ENCODE results near the gene ZNF366. TPM values are rescaled to one million over a fixed set of nuclear protein-coding genes. Genes with fewer than 3 reads are reported as not detected.

The ZNF366 gene, protein sequence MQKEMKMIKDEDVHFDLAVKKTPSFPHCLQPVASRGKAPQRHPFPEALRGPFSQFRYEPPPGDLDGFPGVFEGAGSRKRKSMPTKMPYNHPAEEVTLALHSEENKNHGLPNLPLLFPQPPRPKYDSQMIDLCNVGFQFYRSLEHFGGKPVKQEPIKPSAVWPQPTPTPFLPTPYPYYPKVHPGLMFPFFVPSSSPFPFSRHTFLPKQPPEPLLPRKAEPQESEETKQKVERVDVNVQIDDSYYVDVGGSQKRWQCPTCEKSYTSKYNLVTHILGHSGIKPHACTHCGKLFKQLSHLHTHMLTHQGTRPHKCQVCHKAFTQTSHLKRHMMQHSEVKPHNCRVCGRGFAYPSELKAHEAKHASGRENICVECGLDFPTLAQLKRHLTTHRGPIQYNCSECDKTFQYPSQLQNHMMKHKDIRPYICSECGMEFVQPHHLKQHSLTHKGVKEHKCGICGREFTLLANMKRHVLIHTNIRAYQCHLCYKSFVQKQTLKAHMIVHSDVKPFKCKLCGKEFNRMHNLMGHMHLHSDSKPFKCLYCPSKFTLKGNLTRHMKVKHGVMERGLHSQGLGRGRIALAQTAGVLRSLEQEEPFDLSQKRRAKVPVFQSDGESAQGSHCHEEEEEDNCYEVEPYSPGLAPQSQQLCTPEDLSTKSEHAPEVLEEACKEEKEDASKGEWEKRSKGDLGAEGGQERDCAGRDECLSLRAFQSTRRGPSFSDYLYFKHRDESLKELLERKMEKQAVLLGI
- total RNA-seq = 8.0 TPM
- long read RNA-seq, transcript ZNF366-201 (5 exons, 3,830 nt) = major isoform, 10 of 18 reads
- long read RNA-seq, partial matches to known transcripts = 7 of 18 reads
- long read RNA-seq, other reads (novel, unspliced or antisense) = 1 of 18 reads

DNA sequence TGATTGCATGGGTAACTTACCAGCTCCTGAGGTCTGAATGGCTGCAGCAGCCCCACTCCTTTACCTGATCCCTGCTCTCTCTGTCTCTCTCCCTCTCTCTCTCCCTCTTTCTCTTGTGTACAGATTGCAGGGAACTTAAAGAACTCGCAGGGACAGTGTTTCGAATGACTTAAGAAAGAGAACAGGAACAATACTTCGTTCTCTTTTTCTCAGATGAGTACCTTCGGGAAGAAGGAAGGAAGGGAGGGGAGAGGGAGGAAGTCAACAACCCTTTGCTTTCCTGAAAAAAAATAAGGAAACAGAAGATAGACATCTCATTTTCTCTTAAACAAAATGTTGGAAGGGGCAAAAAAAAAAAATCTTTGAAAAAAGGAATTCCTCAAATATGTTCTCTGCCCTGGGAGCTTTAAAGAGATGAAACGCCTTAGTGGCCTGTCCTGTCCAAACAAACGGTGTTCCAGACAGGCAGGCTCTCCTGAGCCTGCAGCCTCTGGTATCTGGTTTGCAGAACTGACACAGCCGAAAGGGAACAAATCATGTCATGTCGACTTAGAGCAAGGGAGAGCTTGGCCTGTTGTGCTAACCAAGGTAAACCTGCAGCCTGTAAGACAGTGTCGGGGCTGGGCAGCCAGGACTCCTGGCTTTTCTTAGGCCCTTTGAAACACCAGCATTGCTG, at the start of gene ZNF366:
Gene ZNF366, minus strand, starts transcription at position 180 of the 676 bp plus-strand sequence. CDS start 45,914 bp downstream, outside the sequence.
- DNase-seq (no peak), ATAC-seq (ENCODE audit: poor library complexity) (no peak)
- intact Hi-C loops (cut with DNase I) = no loop called here

DNA sequence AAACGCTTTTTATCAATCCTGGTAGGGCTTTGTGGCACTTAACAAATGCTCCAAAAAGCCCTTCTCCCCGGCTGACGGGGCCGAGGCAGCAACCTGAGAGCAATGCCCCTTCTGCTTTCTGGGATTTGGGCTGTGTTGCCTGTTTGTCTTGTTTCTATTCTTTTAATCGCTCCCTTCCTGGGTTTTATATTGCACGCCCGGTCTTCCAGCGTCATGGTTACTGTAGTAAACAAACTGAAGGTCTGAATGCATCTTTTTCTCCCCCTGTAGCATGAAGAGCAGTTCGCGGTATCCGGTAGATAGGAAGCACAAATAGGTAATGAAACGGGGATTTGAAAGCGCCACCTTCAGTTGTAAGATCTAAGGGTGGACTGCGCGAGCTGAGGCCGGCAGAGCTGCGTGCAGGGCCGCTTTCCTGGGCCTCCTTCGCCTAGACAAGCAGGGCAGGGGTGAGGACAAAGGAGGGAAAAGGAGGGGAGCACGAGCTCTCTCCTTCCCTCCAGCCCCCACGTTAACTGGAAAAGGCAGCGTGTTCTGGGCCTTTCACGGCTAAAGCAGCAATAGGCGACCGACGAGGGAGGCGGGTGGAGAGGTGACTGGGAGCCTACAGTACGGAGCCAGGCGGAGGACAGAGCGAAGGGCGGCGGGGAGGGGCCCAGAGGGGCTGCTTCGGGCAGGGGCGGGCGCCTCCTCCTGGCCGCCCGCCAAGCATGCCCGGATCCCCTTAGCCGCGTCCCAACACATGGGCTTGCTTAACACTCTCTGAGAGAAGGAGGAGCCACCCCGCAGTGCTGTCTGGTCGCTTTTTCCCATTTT, 49.3 kb upstream of the ZNF366 start:
- peak; percentile 77 for DNase-seq
- intact Hi-C loops (cut with DNase I) = no loop called here
- ATAC-seq (ENCODE audit: poor library complexity) = peak; percentile 85

DNA sequence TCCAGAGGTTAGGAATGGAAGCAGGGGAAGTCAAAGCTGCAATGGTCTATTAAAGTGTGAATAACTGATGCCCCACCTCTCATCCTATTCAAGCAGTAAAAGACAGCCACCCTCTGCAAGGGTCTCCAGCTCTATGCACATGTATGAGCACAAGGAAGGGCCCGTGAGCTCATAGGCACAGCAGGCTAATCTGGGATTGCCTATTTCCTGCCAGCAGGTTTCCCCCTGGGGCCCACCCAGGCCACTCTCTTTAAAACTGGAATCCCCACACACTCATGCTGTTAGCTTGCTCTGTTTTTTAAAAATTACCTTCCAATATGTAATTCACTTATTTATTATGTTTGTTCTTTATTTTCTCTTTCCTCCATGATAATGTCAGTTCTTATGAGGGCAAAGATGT, 48.7 kb upstream of the ZNF366 start:
- DNase-seq (no peak), ATAC-seq (ENCODE audit: poor library complexity) (no peak)
- intact Hi-C loops (cut with DNase I) = no loop called here

DNA sequence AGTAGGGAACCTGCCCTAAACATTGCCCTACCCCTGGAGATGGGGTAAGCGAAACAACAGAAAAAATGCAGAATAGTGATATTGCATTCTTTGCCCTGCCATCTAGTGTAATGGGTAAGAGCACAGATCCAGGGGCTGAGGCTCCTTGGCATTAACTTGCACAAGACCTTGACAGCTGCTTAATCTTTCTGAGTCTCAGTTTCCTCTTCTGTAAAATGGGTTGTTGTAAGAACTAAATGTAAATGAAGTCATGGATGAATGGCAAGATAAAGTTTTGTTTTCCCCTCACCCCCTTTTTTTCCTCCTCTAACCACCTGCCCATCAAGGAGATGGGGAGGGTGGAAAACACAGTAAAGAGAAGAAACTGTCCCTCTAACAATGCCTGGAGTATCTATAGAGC, 47.7 kb upstream of the ZNF366 start:
- intact Hi-C loops (cut with DNase I) = no loop called here
- DNase-seq (no peak), ATAC-seq (ENCODE audit: poor library complexity) (no peak)

DNA sequence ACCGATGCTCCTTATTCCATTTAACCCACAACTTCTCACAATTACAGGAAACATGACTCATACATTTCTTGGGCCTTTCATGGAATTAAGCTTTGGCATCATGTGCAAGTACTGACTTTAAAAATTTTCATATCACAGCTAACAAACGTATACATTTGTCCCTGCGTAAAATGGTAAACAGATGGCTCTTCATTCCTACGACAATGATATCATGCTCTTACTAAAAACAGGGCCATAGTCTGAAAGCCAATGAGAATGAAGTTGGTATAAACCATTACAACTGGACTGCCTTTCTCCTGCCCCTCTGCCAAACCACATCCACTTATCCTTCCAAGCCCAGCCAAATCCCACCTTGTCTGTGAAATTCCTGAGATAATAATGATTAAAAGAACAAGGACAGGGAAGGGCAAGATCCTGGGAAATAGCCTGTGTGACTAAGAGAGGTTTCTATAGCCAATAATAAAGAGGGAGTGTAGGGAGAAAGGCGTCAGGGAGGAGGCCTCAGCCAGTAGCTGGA, 44.9 kb upstream of the ZNF366 start:
- intact Hi-C loops (cut with DNase I) = no loop called here
- ATAC-seq (ENCODE audit: poor library complexity) (no peak), DNase-seq (no peak)

DNA sequence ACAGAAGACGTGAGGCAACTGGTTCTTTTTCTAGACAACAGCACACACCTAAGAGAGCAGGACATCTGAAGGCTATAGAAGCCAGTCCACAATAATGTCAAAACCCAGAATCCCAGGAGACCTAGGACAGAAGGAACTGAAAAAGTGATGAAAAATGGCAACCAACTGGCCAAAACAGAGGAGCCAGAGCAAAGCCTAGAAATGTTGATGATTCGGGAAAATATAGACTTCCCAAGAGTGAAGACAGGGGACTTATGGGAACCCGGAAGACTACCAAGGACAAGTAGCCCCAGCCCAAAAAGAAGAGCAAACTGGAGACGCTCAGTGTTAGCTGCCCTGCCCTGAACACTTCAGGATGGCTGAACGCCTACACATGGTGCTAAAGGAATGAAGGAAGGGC, 43.4 kb upstream of the ZNF366 start:
- no peak for ATAC-seq (ENCODE audit: poor library complexity)
- intact Hi-C loops (cut with DNase I) = no loop called here
- no peak for DNase-seq

DNA sequence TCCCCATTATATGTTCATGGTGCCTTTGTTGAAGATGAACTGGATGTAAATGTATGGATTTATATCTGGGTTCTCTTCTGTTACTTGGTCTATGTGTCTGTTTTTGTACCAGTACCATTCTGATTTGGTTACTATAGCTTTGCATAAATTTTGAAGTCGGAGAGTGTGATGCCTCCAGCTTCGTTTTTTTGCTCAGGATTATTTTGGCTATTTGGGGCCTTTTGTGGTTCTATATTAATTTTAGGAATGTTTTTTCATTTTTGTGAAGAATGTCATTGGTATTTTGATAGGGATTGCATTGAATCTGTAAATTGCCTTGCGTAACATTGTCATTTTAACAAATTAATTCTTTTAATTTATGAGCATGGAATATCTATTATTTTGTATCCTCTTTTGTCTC, 36.6 kb upstream of the ZNF366 start:
- no peak for ATAC-seq (ENCODE audit: poor library complexity)
- DNase-seq = no peak
- intact Hi-C loops (cut with DNase I) = no loop called here

DNA sequence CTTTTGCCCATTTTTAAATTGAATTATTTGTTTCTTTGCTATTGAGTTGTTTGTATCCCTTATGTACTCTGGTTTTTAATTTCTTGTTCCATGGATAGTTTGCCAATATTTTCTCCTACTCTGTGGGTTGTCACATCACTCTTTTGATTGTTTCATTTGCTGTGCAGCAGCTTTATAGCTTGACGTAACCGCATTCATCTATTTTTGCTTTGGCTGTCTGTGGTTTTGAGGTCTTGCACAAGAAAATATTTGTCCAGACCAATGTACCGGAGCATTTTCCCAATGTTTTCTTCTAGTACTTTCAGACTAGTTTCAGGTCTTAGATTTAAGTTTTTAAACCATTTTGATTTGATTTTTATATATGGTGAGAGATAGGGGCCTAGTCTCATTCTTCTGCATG, 36.2 kb upstream of the ZNF366 start:
- DNase-seq (no peak), ATAC-seq (ENCODE audit: poor library complexity) (no peak)
- intact Hi-C loops (cut with DNase I) = no loop called here

DNA sequence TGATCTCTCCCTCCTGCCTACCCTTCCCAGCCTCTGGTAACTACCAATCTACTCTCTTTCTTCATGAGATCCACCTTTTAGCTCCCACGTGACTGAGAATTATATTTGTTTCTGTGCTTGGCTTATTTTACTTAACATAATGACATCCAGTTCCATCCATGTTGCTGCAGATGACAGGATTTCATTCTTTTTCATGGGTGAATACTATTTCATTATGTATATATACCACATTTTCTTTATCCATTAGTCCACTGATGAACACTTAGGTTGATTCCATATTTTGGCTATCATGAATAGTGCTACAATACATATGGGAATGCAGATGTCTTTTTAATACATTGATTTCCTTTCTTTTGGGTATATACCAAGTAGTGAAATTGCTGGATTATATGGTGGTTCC, 35.5 kb upstream of the ZNF366 start:
- intact Hi-C loops (cut with DNase I) = no loop called here
- DNase-seq = no peak
- ATAC-seq (ENCODE audit: poor library complexity) = no peak

DNA sequence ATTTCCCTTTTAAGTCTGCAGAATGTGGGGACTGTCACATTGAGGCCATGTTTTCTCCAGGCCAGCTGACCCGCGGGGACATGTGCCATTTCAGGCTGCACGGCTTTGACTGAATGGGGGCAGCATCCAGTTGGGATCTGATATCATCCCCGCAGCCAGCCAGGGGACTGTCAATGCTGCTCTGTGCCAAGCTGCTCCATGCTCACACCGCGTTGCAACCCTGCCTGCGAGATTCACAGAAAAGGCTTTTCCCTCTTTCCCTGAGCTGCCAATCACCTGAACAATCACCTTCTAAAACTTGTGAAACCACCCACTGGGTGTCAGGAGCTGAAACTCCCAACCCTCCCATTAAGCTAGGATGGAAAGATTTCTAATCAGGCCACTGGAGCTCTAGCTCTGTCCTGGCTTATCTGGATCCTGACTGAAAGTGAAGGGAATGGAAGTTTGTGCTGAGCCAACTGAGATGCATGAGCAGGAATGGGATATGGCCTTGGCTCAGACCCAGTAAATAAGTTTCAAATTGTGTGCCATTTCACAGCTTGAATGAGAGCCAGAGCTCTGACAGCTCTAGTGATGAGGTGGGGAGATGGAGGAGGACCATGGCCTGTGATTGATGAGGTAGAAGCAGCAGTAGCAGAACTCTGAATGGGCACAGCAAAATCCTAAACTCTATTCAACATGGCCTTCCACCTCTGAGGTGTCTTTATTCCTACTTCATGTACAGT, 34.5 kb upstream of the ZNF366 start:
- intact Hi-C loops (cut with DNase I) = no loop called here
- ATAC-seq (ENCODE audit: poor library complexity) = no peak
- no peak for DNase-seq

DNA sequence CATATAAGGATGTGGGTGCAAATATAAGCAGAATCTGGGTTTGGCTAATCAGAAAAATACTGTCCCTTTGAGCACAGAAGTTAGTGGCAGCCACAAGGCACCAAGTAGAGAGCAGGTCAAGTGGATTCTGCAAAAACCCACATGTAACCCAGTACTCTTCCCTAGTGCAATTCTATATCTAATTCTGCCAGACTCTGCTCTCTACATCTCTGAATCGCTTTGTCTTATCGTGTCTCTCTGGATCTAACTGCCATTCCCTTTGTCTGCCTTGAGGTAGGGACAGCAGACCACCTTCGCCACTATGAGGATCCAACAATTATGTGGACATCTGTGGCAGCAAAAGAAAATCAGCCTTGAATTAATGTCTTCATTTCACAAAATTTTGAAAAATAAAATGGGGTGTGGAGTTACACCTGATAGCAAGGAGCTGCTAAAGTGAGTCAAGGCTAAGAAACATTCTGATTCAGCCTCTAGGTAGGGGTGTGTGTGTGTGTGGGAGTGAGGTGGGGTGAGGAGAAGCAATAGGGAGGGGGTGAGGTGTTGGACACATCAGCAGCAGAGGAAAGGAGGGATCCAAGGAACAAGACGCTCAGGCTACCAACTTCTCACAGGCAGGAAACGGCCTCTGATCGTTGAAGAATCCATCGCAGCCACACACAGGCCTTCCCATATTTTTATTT, 33.7 kb upstream of the ZNF366 start:
- DNase-seq (no peak), ATAC-seq (ENCODE audit: poor library complexity) (no peak)
- intact Hi-C loops (cut with DNase I) = no loop called here

DNA sequence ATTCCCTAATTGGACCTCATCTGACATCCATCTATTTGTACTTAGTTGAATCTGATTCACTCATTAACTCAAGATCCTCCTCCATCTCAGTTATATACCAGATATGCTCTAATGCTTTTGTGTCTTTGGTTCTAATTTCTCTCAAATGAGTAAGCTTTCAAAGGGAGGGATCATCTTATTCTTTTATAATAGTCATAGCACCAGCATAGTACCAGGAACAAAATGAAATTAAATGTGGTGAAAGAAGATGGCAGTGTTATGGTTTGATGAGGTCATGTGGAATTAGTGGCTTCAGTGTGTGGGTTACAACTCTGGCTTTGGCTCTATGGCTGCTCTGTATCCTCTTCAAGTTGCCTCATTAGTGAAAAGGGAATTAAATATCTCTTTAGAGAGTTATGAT, 32.5 kb upstream of the ZNF366 start:
- intact Hi-C loops (cut with DNase I) = no loop called here
- DNase-seq (no peak), ATAC-seq (ENCODE audit: poor library complexity) (no peak)

DNA sequence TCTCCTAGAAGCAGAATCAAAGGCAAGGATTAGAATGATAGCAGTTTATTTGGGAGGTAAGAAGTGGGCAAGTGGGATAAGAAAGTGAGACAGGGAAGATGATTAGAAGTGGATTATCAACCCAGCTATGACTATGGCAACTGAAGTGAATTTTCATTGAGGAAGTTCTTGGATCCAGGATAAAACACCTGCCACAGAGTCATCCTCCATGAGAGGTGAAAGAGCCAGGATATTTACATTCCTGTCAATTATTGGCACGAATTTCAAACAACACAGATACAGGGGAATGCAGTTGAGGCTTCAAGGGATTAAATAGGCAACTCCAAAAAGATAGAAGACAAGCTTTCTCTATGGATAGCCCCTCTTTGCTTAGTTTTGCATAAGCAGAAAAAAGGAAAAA, 31.8 kb upstream of the ZNF366 start:
- intact Hi-C loops (cut with DNase I) = no loop called here
- no peak for ATAC-seq (ENCODE audit: poor library complexity)
- DNase-seq = no peak

DNA sequence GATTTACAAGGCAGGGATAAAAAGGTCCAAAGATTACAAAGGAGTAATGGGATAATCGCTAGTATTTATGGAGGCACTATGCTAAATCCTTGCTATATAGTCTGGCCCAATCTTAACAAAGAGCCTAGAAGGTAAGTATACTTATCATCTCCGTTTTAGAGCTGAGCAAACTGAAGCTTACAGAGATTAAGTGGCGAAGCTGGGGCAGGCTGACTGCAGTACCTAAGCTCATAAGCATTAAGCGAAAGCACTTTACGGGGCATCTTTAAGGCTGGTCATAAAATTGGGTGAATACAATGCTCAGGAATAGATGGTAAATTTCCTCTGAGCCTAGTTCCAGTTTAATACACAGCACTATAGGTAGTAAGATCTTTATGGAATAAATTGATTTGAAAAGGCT, 30.0 kb upstream of the ZNF366 start:
- no peak for ATAC-seq (ENCODE audit: poor library complexity)
- DNase-seq = no peak
- intact Hi-C loops (cut with DNase I) = no loop called here

DNA sequence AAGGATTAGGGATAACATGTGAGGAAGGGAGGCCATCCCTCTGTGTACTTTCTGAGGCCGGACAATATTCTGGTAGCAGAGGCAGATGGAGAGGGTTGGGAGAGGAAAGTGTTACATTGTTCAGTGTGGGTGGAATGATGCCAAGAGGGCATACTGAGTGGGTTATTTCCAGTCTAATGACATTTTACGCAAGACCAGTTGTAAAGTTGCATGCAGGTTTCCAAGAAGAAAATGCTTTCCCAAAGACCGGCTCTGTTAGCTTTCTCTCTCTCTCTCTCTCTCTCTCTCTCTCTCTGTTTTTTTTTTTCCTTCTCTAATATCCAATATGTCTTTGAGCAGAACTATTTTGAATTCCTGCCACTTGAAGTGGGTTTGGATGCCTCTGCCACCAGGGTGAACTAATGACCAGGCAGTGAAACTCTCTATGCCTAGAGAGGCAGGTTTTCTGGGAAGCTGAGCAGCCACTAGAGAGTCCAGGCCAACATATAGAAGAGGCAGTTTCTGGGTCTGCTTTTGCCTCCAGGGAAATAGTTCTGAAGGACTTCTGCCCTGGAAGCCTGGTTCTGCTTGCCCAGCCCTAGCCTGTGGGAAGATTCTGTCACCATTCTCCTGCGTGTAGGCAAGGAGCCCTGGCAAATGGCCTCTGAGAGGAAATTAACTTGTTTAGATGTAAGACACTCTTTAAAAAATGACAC, 24.4 kb upstream of the ZNF366 start:
- DNase-seq (no peak), ATAC-seq (ENCODE audit: poor library complexity) (no peak)
- intact Hi-C loops (cut with DNase I) = no loop called here

DNA sequence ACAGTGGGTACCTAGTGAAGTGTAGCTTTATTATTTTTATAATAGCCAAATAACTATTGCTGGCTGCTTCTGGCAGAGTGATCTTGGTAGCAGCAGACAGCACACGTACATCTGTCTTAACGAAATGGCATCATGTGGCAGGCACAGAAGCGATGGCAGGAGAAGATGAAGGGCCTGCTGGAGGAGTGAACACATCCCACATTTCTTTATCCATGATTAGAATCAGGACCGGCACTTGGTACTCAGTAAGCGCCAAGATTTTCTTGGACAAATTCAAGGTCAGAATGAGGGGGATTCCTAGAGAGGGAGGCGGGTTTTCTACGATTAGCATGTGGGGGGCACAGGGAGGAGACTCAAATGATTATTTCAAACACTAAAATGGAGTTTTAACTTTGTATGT, 23.0 kb upstream of the ZNF366 start:
- DNase-seq = no peak
- no peak for ATAC-seq (ENCODE audit: poor library complexity)
- intact Hi-C loops (cut with DNase I) = no loop called here

DNA sequence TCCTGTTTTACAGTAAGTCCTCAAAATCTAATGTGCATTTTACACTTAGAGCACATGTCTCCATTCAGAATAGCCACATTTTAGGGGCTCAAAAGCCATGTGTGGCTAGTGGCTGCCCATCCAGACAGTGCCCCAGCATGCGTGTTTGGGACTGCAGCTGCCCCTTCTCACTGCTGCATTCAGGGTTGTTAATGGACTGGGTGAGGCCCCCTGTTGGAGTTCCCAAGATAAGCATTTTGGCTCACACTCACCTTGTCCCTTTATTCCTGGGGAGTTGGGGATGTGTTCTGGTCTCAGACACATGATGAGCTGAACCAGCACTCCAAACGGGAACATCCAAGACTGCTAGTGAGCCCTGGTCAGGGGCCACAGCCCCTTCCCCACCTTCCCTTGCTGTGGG, 22.2 kb upstream of the ZNF366 start:
- ATAC-seq (ENCODE audit: poor library complexity) (no peak), DNase-seq (no peak)
- intact Hi-C loops (cut with DNase I) = no loop called here

Data from Right ventricle myocardium superior (tissue), 1 donor.